Right atrium auricular region (tissue), 2 donors: ENCODE measurements around the gene DNM2. TPM values are rescaled to one million over a fixed set of nuclear protein-coding genes. Genes with fewer than 3 reads are reported as not detected.

Source experiments
- DNase-seq: peaks from one replicate; pipeline ENCODE4 v3.0.0-alpha.2; 2019; ENCODE audit warnings: low spot score
- H3K27ac ChIP-seq, 2 donors: fragments of 200-600 bp; sonication (generic); 1 replicate in 1 of 2; 2 replicates in 1 of 2; pipeline ENCODE4 v1.5.1; 2016 to 2019
- H3K27me3 ChIP-seq, 2 donors: fragments of 200-600 bp; sonication (generic); one replicate each; pipeline versions ENCODE4 v1.5.1 to v1.6.0; 2017 to 2019
- H3K36me3 ChIP-seq: fragments of 200-600 bp; sonication (generic); one replicate; pipeline ENCODE4 v1.5.1; 2016
- H3K4me1 ChIP-seq, 2 donors: fragments of 200-600 bp; sonication (generic); one replicate each; pipeline versions ENCODE4 v1.5.1 to v1.6.0; 2017 to 2019
- H3K4me3 ChIP-seq, 2 donors: fragments of 200-600 bp; sonication (generic); 1 replicate in 1 of 2; 2 replicates in 1 of 2; pipeline ENCODE4 v1.5.1; 2017 to 2019; ENCODE audit warnings: mild to moderate bottlenecking in 1 of 2, moderate library complexity in 1 of 2
- H3K9me3 ChIP-seq, 2 donors: fragments of 200-600 bp; sonication (generic); one replicate each; pipeline ENCODE4 v1.5.1; 2019
- CTCF ChIP-seq, 2 donors: fragments of 200-600 bp; sonication (generic); IDR thresholded peaks; one replicate each; pipeline ENCODE4 v1.5.1; 2019; ENCODE audit warnings: antibody characterized with exemption in 2 of 2
- total RNA-seq, 2 donors: library from RNA; depleted of rRNA; stranded (reverse); fragments of >200 nt; gene quantifications; one replicate each; pipeline ENCODE4 v1.1.0, GENCODE V29; 2016

The DNM2 gene
- total RNA-seq, 2 donors from 2014 or later: 111 to 144 TPM

- TF ChIP-seq CTCF (IDR thresholded peaks at IDR 0.05): no peak
- Histone ChIP-seq H3K4me1 (peaks cover 0 to 19% of the 10 kb centered on the region in 2 donors), H3K9me3 (no peaks in the 10 kb centered on the region), H3K4me3 (no peak overlapping the region), H3K27me3 (no peaks in the 10 kb centered on the region), H3K27ac (peak overlapping the region; percentile 51 to 77), H3K36me3 (peaks cover 98% of the 10 kb centered on the region)
- peak; percentile 69 for DNase-seq
Measured at GRCh38 chr19:10686661-10687517, 31.0 kb upstream of the DNM2 start.

GRCh38 chr19:10687518-10688288 is 30.2 kb upstream of the DNM2 start:
- H3K9me3 ChIP-seq: no peaks in the 10 kb centered on the region
- peak overlapping the region; percentile 51 to 77 for H3K27ac ChIP-seq
- no peaks in the 10 kb centered on the region for H3K27me3 ChIP-seq
- H3K4me1 ChIP-seq: peaks cover 0 to 19% of the 10 kb centered on the region in 2 donors
- TF ChIP-seq CTCF (IDR thresholded peaks at IDR 0.05): no peak
- peaks cover 92% of the 10 kb centered on the region for H3K36me3 ChIP-seq
- no peak overlapping the region for H3K4me3 ChIP-seq
- no peak for DNase-seq

GRCh38 chr19:10688545-10689280 is 29.2 kb upstream of the DNM2 start:
- no peak for TF ChIP-seq CTCF (IDR thresholded peaks at IDR 0.05)
- no peak overlapping the region for H3K27ac ChIP-seq
- H3K36me3 ChIP-seq: peaks cover 82% of the 10 kb centered on the region
- no peak overlapping the region for H3K4me3 ChIP-seq
- DNase-seq: no peak
- H3K4me1 ChIP-seq: peaks cover 0 to 19% of the 10 kb centered on the region in 2 donors
- no peaks in the 10 kb centered on the region for H3K9me3 ChIP-seq
- no peaks in the 10 kb centered on the region for H3K27me3 ChIP-seq

- no peaks in the 10 kb centered on the region for H3K9me3 ChIP-seq
- no peak overlapping the region for H3K27ac ChIP-seq
- H3K4me3 ChIP-seq: no peak overlapping the region
- TF ChIP-seq CTCF (IDR thresholded peaks at IDR 0.05): no peak
- H3K36me3 ChIP-seq: peaks cover 65% of the 10 kb centered on the region
- peaks cover 0 to 24% of the 10 kb centered on the region in 2 donors for H3K4me1 ChIP-seq
- H3K27me3 ChIP-seq: no peaks in the 10 kb centered on the region
- no peak for DNase-seq
Measured at GRCh38 chr19:10690341-10690781, 27.5 kb upstream of the DNM2 start.

- Histone ChIP-seq H3K4me1 (peaks cover 0 to 29% of the 10 kb centered on the region in 2 donors), H3K9me3 (no peaks in the 10 kb centered on the region), H3K36me3 (peaks cover 56% of the 10 kb centered on the region), H3K4me3 (no peak overlapping the region), H3K27me3 (no peaks in the 10 kb centered on the region), H3K27ac (no peak overlapping the region)
- no peak for TF ChIP-seq CTCF (IDR thresholded peaks at IDR 0.05)
- no peak for DNase-seq
Measured at GRCh38 chr19:10691178-10691881, 26.5 kb upstream of the DNM2 start.
